Adrenal gland (tissue), 12 donors: ENCODE measurements around the gene ASNSD1. TPM values are rescaled to one million over a fixed set of nuclear protein-coding genes. Genes with fewer than 3 reads are reported as not detected.

Experiments
- DNase-seq, 7 donors: peaks; one replicate each; pipeline ENCODE4 v3.0.0-alpha.2; 2019 to 2020
- H3K27ac ChIP-seq, 5 donors: fragments of 200-600 bp; sonication (generic) in 4 of 5; 1 replicate in 3 of 5; 2 replicates in 2 of 5; pipeline versions ENCODE4 v1.5.1 to v1.8.0; 2016 to 2020; ENCODE audit warnings: mild to moderate bottlenecking in 1 of 5
- H3K27me3 ChIP-seq: fragments of 200-600 bp; 2 replicates; pipeline ENCODE4 v1.8.0; 2021
- H3K36me3 ChIP-seq, 2 donors: fragments of 200-600 bp; replicated peaks in 1 of 2; 1 replicate in 1 of 2; 2 replicates in 1 of 2; pipeline versions ENCODE4 v1.5.1 to v1.8.0; 2018 to 2022
- H3K4me1 ChIP-seq, 2 donors: fragments of 200-600 bp; replicated peaks in 1 of 2; 1 replicate in 1 of 2; 2 replicates in 1 of 2; pipeline versions ENCODE4 v1.5.1 to v1.8.0; 2018 to 2021
- H3K4me3 ChIP-seq, 4 donors: fragments of 200-600 bp; sonication (generic) in 3 of 4; one replicate each; pipeline ENCODE4 v1.5.1; 2016 to 2018
- H3K9me3 ChIP-seq, 3 donors: fragments of 200-600 bp; sonication (generic) in 1 of 3; replicated peaks in 1 of 3; 1 replicate in 2 of 3; 2 replicates in 1 of 3; pipeline versions ENCODE4 v1.5.1 to v1.8.0; 2016 to 2021
- CTCF ChIP-seq, 6 experiments: fragments of 450-650 bp in 4 of 6; fragments of 200-600 bp in 2 of 6; sonication (generic) in 1 of 6; IDR thresholded peaks; 1 replicate in 5 of 6; 2 replicates in 1 of 6; pipeline versions ENCODE4 v1.5.1 to v1.8.0; 2016 to 2021; ENCODE audit warnings: antibody characterized with exemption in 6 of 6, mild to moderate bottlenecking in 2 of 6, moderate library complexity in 1 of 6
- POLR2A ChIP-seq, 2 donors: fragments of 450-650 bp; IDR thresholded peaks; one replicate each; pipeline ENCODE4 v1.6.1; 2017; ENCODE audit warnings: antibody characterized with exemption in 2 of 2, mild to moderate bottlenecking in 2 of 2, moderate library complexity in 1 of 2
- WGBS, 4 donors: extraction: QIAGEN DNeasy Blood & Tissue Kit in 2 of 4; methylation state at CpG; one replicate each; pipeline versions ENCODE4 v1.1.5 to v1.1.7; 2013 to 2017; 5-methylcytosine and 5-hydroxymethylcytosine counted together
- intact Hi-C, 2 donors: fragments of 100-400 bp; cut with DNase I; formaldehyde crosslinking; loops; one replicate each; pipeline versions ENCODE4 v1.14.1 to v1.15.0; 2022 to 2023
- polyA plus RNA-seq, 3 donors: library from polyadenylated mRNA; stranded (reverse); fragments of 200-250 nt in 2 of 3; fragments of 350-450 nt in 1 of 3; fragmentation: Illumina TruSeq in 1 of 3; extraction: RNeasy Lipid Tissue Mini Kit (QIAGEN cat#74804) in 1 of 3; gene quantifications; one replicate each; pipeline ENCODE4 v1.2.3, GENCODE V29; 2013 to 2014
- total RNA-seq, 9 donors: library from RNA; depleted of rRNA in 4 of 9; stranded (reverse); fragments of >200 nt in 4 of 9; fragments of 120-200 nt in 1 of 9; fragmentation: NEBNext Ultra II Directional in 1 of 9; extraction: Animal tissue kit (Norgen Biotek cat#: 25700) in 1 of 9; gene quantifications; one replicate each; pipeline versions ENCODE4 v1.1.0 to v1.2.4, GENCODE V29; 2013 to 2023
- donor health status: healthy with polysubstance abuse.
- donor health status: Bipolar disorder and iron deficiency.
- donor health status: DM: yes; HTN: yes; CAD: no.
- donor health status: DM: no; HTN: no; CAD: no.
- donor health status: DM: no; HTN: no; CAD: no.
- donor health status: DM: yes; HTN: yes; CAD: no.

Gene ASNSD1
- total and polyA plus RNA-seq, 12 donors = 27.5 to 101 (median 42.6) TPM

- intact Hi-C loops = no loop called here
- 82 to 92% (median 87%) methylated on average over 3 of the region's 3 CpGs for WGBS, 4 donors
- peaks cover 0 to 5% of the 10 kb centered on the region in 2 donors for H3K4me1 ChIP-seq
- no peak overlapping the region for H3K4me3 ChIP-seq
- H3K36me3 ChIP-seq = no peaks in the 10 kb centered on the region
- no peak overlapping the region for H3K27ac ChIP-seq
- TF ChIP-seq POLR2A (IDR thresholded peaks at IDR 0.05) (no peak), CTCF (IDR thresholded peaks at IDR 0.05) (no peak)
- no peaks in the 10 kb centered on the region for H3K27me3 ChIP-seq
- DNase-seq = no peak
- H3K9me3 ChIP-seq = no peaks in the 10 kb centered on the region
These were observed 36.5 kb upstream of the ASNSD1 start for GRCh38 chr2:189624648-189625355.

GRCh38 chr2:189625636-189626035 lies 35.6 kb upstream of the ASNSD1 start:
- TF ChIP-seq POLR2A (IDR thresholded peaks at IDR 0.05) = no peak
- no peak for TF ChIP-seq CTCF (IDR thresholded peaks at IDR 0.05)
- Histone ChIP-seq H3K36me3 (no peaks in the 10 kb centered on the region), H3K4me3 (no peak overlapping the region), H3K4me1 (peaks cover 0 to 5% of the 10 kb centered on the region in 2 donors), H3K27me3 (no peaks in the 10 kb centered on the region), H3K27ac (no peak overlapping the region), H3K9me3 (no peaks in the 10 kb centered on the region)
- DNase-seq = no peak
- WGBS, 4 donors = 80 to 92% (median 88%) methylated on average over 2 of the region's 2 CpGs
- intact Hi-C loops = no loop called here

- TF ChIP-seq CTCF (IDR thresholded peaks at IDR 0.05) = no peak
- TF ChIP-seq POLR2A (IDR thresholded peaks at IDR 0.05) = no peak
- intact Hi-C loops = no loop called here
- H3K4me1 ChIP-seq = peaks cover 0 to 5% of the 10 kb centered on the region in 2 donors
- WGBS, 4 donors = 84 to 97% (median 94%) methylated on average over 1 of the region's 1 CpG
- no peak overlapping the region for H3K4me3 ChIP-seq
- H3K27me3 ChIP-seq = no peaks in the 10 kb centered on the region
- no peak overlapping the region for H3K27ac ChIP-seq
- H3K9me3 ChIP-seq = no peaks in the 10 kb centered on the region
- H3K36me3 ChIP-seq = no peaks in the 10 kb centered on the region
- no peak for DNase-seq
These were observed 33.5 kb upstream of the ASNSD1 start for GRCh38 chr2:189627789-189628188.

- TF ChIP-seq POLR2A (IDR thresholded peaks at IDR 0.05) (no peak), CTCF (IDR thresholded peaks at IDR 0.05) (peak in 2 of 6 experiments; percentile 21 to 33)
- intact Hi-C loops = no loop called here
- peak in 1 of 7 donors; percentile 13 for DNase-seq
- no peaks in the 10 kb centered on the region for H3K27me3 ChIP-seq
- H3K4me3 ChIP-seq = no peak overlapping the region
- no peaks in the 10 kb centered on the region for H3K9me3 ChIP-seq
- no peaks in the 10 kb centered on the region for H3K36me3 ChIP-seq
- 86 to 90% (median 88%) methylated on average over 9 of the region's 9 CpGs for WGBS, 4 donors
- peaks cover 0 to 5% of the 10 kb centered on the region in 2 donors for H3K4me1 ChIP-seq
- H3K27ac ChIP-seq = peak overlapping the region in 2 of 5 donors; percentile 8 to 24
These were observed 32.3 kb upstream of the ASNSD1 start for GRCh38 chr2:189628817-189629530.
